Measurements from ENCODE around the gene INPP5F. TPM values are rescaled to one million over a fixed set of nuclear protein-coding genes. Genes with fewer than 3 reads are reported as not detected.

INPP5F gene
- total and polyA plus RNA-seq, 2 experiments from 2014 or later, result 8.5 to 10.9 TPM

DNA sequence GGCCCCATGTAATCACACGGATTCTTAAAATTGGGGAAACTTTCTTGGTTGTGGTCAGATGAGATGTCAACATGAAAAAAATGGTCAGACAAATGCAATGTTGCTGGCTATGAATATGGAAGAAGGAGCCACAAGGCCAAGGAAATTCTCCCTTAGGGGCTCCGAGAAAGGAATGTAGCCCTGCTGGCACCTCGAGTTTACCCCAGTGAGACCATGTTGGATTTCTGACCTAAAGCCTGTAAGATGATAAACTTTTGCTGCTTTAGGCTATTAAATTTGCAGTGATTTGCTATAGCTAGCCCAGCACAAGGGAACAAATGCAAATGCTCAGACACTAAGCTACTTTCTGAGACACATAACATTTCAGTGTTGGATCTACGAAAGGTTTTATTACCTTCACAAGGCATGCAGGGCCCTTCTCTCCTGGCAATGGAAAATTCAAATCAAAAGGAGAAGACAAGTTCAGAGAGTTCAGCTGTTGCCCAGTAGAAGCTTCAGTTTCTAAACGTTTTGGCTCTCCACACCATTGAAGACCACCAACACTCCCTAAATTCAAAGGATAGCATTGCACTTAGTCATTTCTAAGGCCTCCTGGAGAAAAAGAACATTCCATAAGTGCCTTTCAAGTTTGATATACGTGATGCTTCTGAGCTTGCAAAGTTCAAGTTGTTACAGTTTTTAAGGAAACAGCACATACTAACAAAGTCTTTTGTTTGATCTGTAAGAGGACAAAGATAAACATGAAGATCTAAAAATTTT lies 123.4 kb downstream of the INPP5F start:
- peaks cover 22% of the 10 kb centered on the region for H3K79me2 ChIP-seq (ENCODE audit: insufficient read depth)
- DNase-seq, result peak; percentile 39
- H4K20me1 ChIP-seq (ENCODE audit: insufficient read depth), result no peaks in the 10 kb centered on the region
- WGBS, 2 experiments (ENCODE audit: low coverage in 1 of 2, low lambda C conversion rate in 2 of 2, missing lambda C conversion rate in 2 of 2), result 58 to 60% methylated on average over 6 of the region's 6 CpGs
- H3F3A ChIP-seq (ENCODE audit: insufficient read depth), result peaks cover 8% of the 10 kb centered on the region
- H3K9me3 ChIP-seq (ENCODE audit: low read depth), result no peaks in the 10 kb centered on the region
- in situ Hi-C loops (cut with MboI), result no loop called here
- H3K4me1 ChIP-seq (ENCODE audit: insufficient read depth), result peaks cover 17% of the 10 kb centered on the region
- no peaks in the 10 kb centered on the region for H3K27me3 ChIP-seq (replicated peaks; ENCODE audit: insufficient read depth)
- peaks cover 51% of the 10 kb centered on the region for H3K36me3 ChIP-seq (ENCODE audit: low read depth)
- H3K9me2 ChIP-seq (ENCODE audit: insufficient read depth), result no peaks in the 10 kb centered on the region
- H2AFZ ChIP-seq, result 0 out of 2 replicates have a peak overlapping the region, but pooled peaks have one; percentile 1
- TF ChIP-seq EZH2 (IDR thresholded peaks at IDR 0.05; ENCODE audit: insufficient read depth, poor library complexity, severe bottlenecking), result no peak
- no peak for TF ChIP-seq EZH2phosphoT487 (IDR thresholded peaks at IDR 0.05; ENCODE audit: insufficient read depth, low read depth)
- H3K4me3 ChIP-seq, result peak overlapping the region; percentile 8; the same call in 1 of the 2 replicates
- H3K9ac ChIP-seq, result no peak overlapping the region
- H3K4me2 ChIP-seq (ENCODE audit: unreplicated experiment), result peak overlapping the region; percentile 40
- 0 out of 2 replicates have a peak overlapping the region, but pooled peaks have one; percentile 18 for H3K27ac ChIP-seq

DNA sequence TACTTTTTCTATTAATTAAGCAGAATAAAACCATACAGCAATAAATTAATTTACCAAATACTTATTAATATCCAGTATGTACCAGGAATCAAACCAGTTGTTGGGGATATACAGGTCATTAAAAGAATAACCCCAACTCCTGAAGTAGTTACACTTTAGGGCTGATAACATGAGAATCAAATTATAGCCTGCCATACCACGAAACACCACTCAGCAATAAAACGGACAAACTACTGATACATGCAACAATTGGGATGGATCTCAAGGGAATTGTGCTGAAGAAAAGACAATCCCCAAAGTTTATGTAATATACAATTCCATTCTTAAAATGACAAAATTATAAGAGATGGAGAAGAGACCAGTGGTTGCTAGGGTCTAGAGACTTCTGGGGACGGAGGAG lies 124.1 kb downstream of the INPP5F start:
- in situ Hi-C loops (cut with MboI), result loop anchor here (10.0 kb wide), 3 partner anchors 105 to 245 kb away; no protein-coding TSS in a partner anchor
- H3K79me2 ChIP-seq (ENCODE audit: insufficient read depth), result peaks cover 23% of the 10 kb centered on the region
- no peaks in the 10 kb centered on the region for H4K20me1 ChIP-seq (ENCODE audit: insufficient read depth)
- H3K9me3 ChIP-seq (ENCODE audit: low read depth), result no peaks in the 10 kb centered on the region
- H3K9ac ChIP-seq, result no peak overlapping the region
- no peak for TF ChIP-seq EZH2phosphoT487 (IDR thresholded peaks at IDR 0.05; ENCODE audit: insufficient read depth, low read depth)
- TF ChIP-seq EZH2 (IDR thresholded peaks at IDR 0.05; ENCODE audit: insufficient read depth, poor library complexity, severe bottlenecking), result no peak
- H3K4me2 ChIP-seq (ENCODE audit: unreplicated experiment), result peak overlapping the region; percentile 40
- DNase-seq, result no peak
- H3K4me1 ChIP-seq (ENCODE audit: insufficient read depth), result peaks cover 17% of the 10 kb centered on the region
- H2AFZ ChIP-seq, result no peak overlapping the region
- no peaks in the 10 kb centered on the region for H3K27me3 ChIP-seq (replicated peaks; ENCODE audit: insufficient read depth)
- no peaks in the 10 kb centered on the region for H3K9me2 ChIP-seq (ENCODE audit: insufficient read depth)
- 93 to 98% methylated on average over 3 of the region's 3 CpGs for WGBS, 2 experiments (ENCODE audit: low coverage in 1 of 2, low lambda C conversion rate in 2 of 2, missing lambda C conversion rate in 2 of 2)
- H3K27ac ChIP-seq, result peak overlapping the region; percentile 18; the same call in 1 of the 2 replicates
- peak overlapping the region; percentile 8; the same call in 1 of the 2 replicates for H3K4me3 ChIP-seq
- H3K36me3 ChIP-seq (ENCODE audit: low read depth), result peaks cover 45% of the 10 kb centered on the region
- H3F3A ChIP-seq (ENCODE audit: insufficient read depth), result peaks cover 8% of the 10 kb centered on the region

DNA sequence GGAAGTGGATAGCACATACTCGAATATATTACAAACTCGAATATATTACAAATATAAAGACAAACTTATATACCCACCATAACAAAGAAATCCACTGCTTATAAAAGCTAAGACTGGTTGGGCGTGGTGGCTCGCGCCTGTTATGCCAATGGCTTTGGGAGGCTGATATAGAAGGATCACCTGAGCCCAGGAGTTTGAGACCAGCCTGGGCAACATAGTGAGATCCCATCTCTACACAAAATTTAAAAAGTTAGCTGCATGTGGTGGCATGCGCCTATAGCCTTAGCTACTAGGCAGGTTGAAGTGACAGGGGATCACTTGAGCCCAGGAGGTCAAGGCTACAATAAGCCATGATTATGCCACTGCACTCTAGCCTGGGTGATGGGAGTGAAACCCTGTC lies 126.4 kb downstream of the INPP5F start:
- TF ChIP-seq EZH2phosphoT487 (IDR thresholded peaks at IDR 0.05; ENCODE audit: insufficient read depth, low read depth) (no peak), EZH2 (IDR thresholded peaks at IDR 0.05; ENCODE audit: insufficient read depth, poor library complexity, severe bottlenecking) (no peak)
- Histone ChIP-seq H3K9me3 (ENCODE audit: low read depth) (no peaks in the 10 kb centered on the region), H3K27ac (no peak overlapping the region), H3K27me3 (replicated peaks; ENCODE audit: insufficient read depth) (no peaks in the 10 kb centered on the region), H3K9me2 (ENCODE audit: insufficient read depth) (no peaks in the 10 kb centered on the region), H3K79me2 (ENCODE audit: insufficient read depth) (peaks cover 40% of the 10 kb centered on the region), H3K4me3 (no peak overlapping the region), H3K9ac (no peak overlapping the region), H3K4me1 (ENCODE audit: insufficient read depth) (peaks cover 17% of the 10 kb centered on the region), H3K4me2 (ENCODE audit: unreplicated experiment) (no peak overlapping the region), H2AFZ (no peak overlapping the region), H4K20me1 (ENCODE audit: insufficient read depth) (no peaks in the 10 kb centered on the region), H3K36me3 (ENCODE audit: low read depth) (peaks cover 36% of the 10 kb centered on the region), H3F3A (ENCODE audit: insufficient read depth) (peaks cover 8% of the 10 kb centered on the region)
- 97 to 98% methylated on average over 6 of the region's 6 CpGs for WGBS, 2 experiments (ENCODE audit: low coverage in 1 of 2, low lambda C conversion rate in 2 of 2, missing lambda C conversion rate in 2 of 2)
- in situ Hi-C loops (cut with MboI), result loop anchor here (10.0 kb wide), 3 partner anchors 107 to 247 kb away; no protein-coding TSS in a partner anchor
- no peak for DNase-seq

DNA sequence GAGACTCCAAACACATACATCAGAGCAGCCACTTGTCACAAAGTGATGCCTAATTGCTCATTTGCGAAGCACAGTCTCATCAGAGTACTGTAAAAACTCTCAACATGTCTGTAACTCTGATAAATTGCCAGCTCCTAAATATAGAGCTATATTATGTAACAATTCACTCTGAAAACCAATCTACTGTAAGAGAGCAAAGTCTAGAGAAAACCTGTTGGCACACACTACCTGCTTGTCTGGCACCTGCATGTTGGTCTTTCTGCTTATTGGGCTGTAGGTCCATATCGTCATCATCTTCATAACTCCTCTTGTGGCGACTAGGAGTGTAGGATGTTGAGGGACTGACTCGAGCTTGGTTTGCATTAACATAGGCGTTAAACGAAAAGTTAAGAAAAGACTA lies 127.0 kb downstream of the INPP5F start:
- no peak for DNase-seq
- whole genome bisulfite sequencing, 2 experiments (ENCODE audit: low coverage in 1 of 2, low lambda C conversion rate in 2 of 2, missing lambda C conversion rate in 2 of 2), result 95 to 97% methylated on average over 6 of the region's 6 CpGs
- H3F3A ChIP-seq (ENCODE audit: insufficient read depth), result peaks cover 8% of the 10 kb centered on the region
- peaks cover 30% of the 10 kb centered on the region for H3K36me3 ChIP-seq (ENCODE audit: low read depth)
- no peak overlapping the region for H3K4me2 ChIP-seq (ENCODE audit: unreplicated experiment)
- TF ChIP-seq EZH2 (IDR thresholded peaks at IDR 0.05; ENCODE audit: insufficient read depth, poor library complexity, severe bottlenecking) (no peak), EZH2phosphoT487 (IDR thresholded peaks at IDR 0.05; ENCODE audit: insufficient read depth, low read depth) (no peak)
- H4K20me1 ChIP-seq (ENCODE audit: insufficient read depth), result no peaks in the 10 kb centered on the region
- in situ Hi-C loops (cut with MboI), result loop anchor here (10.0 kb wide), 3 partner anchors 108 to 248 kb away; no protein-coding TSS in a partner anchor
- no peak overlapping the region for H3K9ac ChIP-seq
- H3K4me1 ChIP-seq (ENCODE audit: insufficient read depth), result peaks cover 17% of the 10 kb centered on the region
- H3K9me3 ChIP-seq (ENCODE audit: low read depth), result no peaks in the 10 kb centered on the region
- no peak overlapping the region for H3K27ac ChIP-seq
- no peak overlapping the region for H3K4me3 ChIP-seq
- no peaks in the 10 kb centered on the region for H3K9me2 ChIP-seq (ENCODE audit: insufficient read depth)
- no peaks in the 10 kb centered on the region for H3K27me3 ChIP-seq (replicated peaks; ENCODE audit: insufficient read depth)
- peaks cover 45% of the 10 kb centered on the region for H3K79me2 ChIP-seq (ENCODE audit: insufficient read depth)
- no peak overlapping the region for H2AFZ ChIP-seq
